HEK293T (cell line): ENCODE measurements around the gene CA5B.

Source experiments
- CTCF ChIA-PET: fragments of 350-600 bp; formaldehyde crosslinking; extraction: SDS; loops from one replicate; lab custom pipeline; 2021; ENCODE audit warnings: antibody characterized with exemption, inconsistent platforms; lab: Yijun Ruan, JAX
- POLR2A ChIA-PET: fragments of 350-600 bp; formaldehyde crosslinking; extraction: SDS; loops from one replicate; lab custom pipeline; 2020; ENCODE audit warnings: antibody characterized with exemption, inconsistent platforms; lab: Yijun Ruan, JAX
- DNase-seq: peaks from one replicate; pipeline ENCODE4 v3.0.0; 2012; ENCODE audit warnings: mixed read lengths; ENCODE audit errors: extremely low spot score
- ARNT ChIP-seq: fragments of 450-650 bp; IDR thresholded peaks from 2 replicates; pipeline ENCODE4 v1.6.1; 2017; ENCODE audit warnings: mild to moderate bottlenecking
- BHLHE40 ChIP-seq: fragments of 450-650 bp; IDR thresholded peaks from 2 replicates; pipeline ENCODE4 v1.6.1; 2016; ENCODE audit warnings: mild to moderate bottlenecking, moderate library complexity, borderline replicate concordance
- CTBP1 ChIP-seq: fragments of 450-650 bp; IDR thresholded peaks from 2 replicates; pipeline ENCODE4 v1.6.1; 2016; ENCODE audit warnings: borderline replicate concordance
- ELF4 ChIP-seq: fragments of 450-650 bp; IDR thresholded peaks from 2 replicates; pipeline ENCODE4 v1.6.1; 2017; ENCODE audit warnings: antibody characterized with exemption
- FOXA1 ChIP-seq: fragments of 450-650 bp; IDR thresholded peaks from 2 replicates; pipeline ENCODE4 v1.6.1; 2016; ENCODE audit warnings: mild to moderate bottlenecking
- FOXK2 ChIP-seq: fragments of 450-650 bp; IDR thresholded peaks from 2 replicates; pipeline ENCODE4 v1.6.1; 2016; ENCODE audit warnings: mild to moderate bottlenecking
- FOXM1 ChIP-seq: fragments of 450-650 bp; IDR thresholded peaks from 2 replicates; pipeline ENCODE4 v1.6.1; 2017; ENCODE audit warnings: mild to moderate bottlenecking, borderline replicate concordance
- HDGF ChIP-seq: fragments of 450-650 bp; IDR thresholded peaks from 2 replicates; pipeline ENCODE4 v1.6.1; 2017; ENCODE audit warnings: antibody characterized with exemption, borderline replicate concordance
- L3MBTL2 ChIP-seq: fragments of 450-650 bp; conservative IDR thresholded peaks from 2 replicates; pipeline ENCODE4 v1.6.1; 2016; ENCODE audit warnings: mild to moderate bottlenecking
- LEF1 ChIP-seq: fragments of 450-650 bp; IDR thresholded peaks from 2 replicates; pipeline ENCODE4 v1.6.1; 2017; ENCODE audit warnings: mild to moderate bottlenecking, borderline replicate concordance
- NFRKB ChIP-seq: fragments of 450-650 bp; IDR thresholded peaks from 2 replicates; pipeline ENCODE4 v1.6.1; 2016; ENCODE audit warnings: mild to moderate bottlenecking, moderate library complexity
- SP1 ChIP-seq: fragments of 450-650 bp; IDR thresholded peaks from 2 replicates; pipeline ENCODE4 v1.6.1; 2017
- SUZ12 ChIP-seq: fragments of 450-650 bp; IDR thresholded peaks from 2 replicates; pipeline ENCODE4 v1.6.1; 2016; ENCODE audit warnings: mild to moderate bottlenecking
- TARDBP ChIP-seq: fragments of 450-650 bp; IDR thresholded peaks from 2 replicates; pipeline ENCODE4 v1.6.1; 2016
- ZNF384 ChIP-seq: fragments of 450-650 bp; IDR thresholded peaks from 2 replicates; pipeline ENCODE4 v1.6.1; 2016
- TF ChIP-seq, protein P1 (sequence below): fragments of 450-650 bp; IDR thresholded peaks from 2 replicates; pipeline ENCODE4 v1.6.1; 2016

CA5B gene

DNA sequence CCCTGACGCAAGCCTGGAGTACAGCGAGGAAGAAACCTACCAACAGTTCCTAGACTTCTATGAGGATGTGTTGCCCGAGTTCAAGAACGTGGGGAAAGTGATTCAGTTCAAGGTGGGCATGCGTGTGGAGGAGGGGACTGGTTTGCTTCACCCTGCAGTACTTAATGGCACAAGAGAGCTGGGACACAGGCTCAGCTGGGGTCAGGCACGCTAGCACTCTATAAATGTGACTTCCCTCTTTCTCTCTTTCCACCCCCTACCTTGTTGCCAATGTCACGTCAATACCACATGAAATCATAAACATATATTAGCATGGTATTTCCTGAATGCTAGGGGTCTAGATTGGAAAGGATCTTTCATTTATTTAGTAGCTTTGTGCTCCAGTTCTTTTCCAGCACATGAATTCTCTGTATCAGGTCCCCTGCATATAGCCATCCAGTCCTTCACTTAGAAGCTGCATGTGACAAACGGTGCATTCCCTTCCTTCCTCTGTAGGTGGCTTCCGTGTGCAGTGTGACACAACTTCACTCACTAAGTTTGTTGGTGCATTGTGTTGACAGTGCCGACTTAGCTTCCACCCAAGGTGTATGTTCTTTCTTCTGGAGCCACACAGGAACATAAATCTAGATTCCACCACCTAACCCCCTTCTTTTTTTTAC, 77.8 kb downstream of the CA5B start:
- DNase-seq, result peak; percentile 46
- TF ChIP-seq ZNF384, result no peak
- TF ChIP-seq BHLHE40, result no peak
- no peak for TF ChIP-seq ARNT
- TF ChIP-seq SUZ12, result no peak
- TF ChIP-seq FOXM1, result no peak
- TF ChIP-seq, protein P1, sequence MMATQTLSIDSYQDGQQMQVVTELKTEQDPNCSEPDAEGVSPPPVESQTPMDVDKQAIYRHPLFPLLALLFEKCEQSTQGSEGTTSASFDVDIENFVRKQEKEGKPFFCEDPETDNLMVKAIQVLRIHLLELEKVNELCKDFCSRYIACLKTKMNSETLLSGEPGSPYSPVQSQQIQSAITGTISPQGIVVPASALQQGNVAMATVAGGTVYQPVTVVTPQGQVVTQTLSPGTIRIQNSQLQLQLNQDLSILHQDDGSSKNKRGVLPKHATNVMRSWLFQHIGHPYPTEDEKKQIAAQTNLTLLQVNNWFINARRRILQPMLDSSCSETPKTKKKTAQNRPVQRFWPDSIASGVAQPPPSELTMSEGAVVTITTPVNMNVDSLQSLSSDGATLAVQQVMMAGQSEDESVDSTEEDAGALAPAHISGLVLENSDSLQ, result no peak
- TF ChIP-seq FOXA1, result no peak
- ChIA-PET POLR2A (no interaction called here), CTCF (interaction anchor here (0.8 to 1.4 kb wide), 2 partner anchors 11 to 14 kb away, joined by 3 read pairs; no protein-coding TSS in a partner anchor)

DNA sequence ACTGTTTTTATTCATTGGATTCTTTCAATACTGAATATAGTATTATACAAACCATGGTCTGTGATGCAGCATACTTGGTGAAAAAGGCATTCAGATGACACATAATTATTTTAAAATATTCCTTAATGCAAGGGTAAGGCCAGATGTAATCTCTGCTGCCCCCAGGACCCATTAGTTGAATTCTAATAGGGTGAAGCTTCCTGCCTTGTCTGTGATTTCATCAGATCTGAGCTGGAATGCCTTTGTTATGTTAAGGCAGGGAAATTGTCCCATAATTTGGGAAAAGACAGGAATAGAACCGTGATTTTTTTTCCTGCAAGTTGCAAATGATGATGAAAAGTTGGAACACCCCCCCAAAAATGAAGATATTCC, 78.4 kb downstream of the CA5B start:
- ChIA-PET POLR2A (no interaction called here), CTCF (interaction anchor here (0.8 to 1.4 kb wide), 2 partner anchors 11 to 13 kb away, joined by 3 read pairs; no protein-coding TSS in a partner anchor)
- DNase-seq, result no peak
- TF ChIP-seq HDGF, result no peak
- no peak for TF ChIP-seq BHLHE40
- TF ChIP-seq L3MBTL2, result no peak
- no peak for TF ChIP-seq FOXK2
- TF ChIP-seq TARDBP, result no peak

GRCh38 chrX:15816886-15817285, 78.8 kb downstream of the CA5B start:
- no peak for DNase-seq
- CTCF ChIA-PET, result no interaction called here
- POLR2A ChIA-PET, result no interaction called here
- TF ChIP-seq BHLHE40 (no peak), TARDBP (no peak), CTBP1 (no peak), ELF4 (no peak), L3MBTL2 (no peak), FOXM1 (no peak), NFRKB (no peak), ZNF384 (no peak), FOXK2 (no peak), LEF1 (no peak), ARNT (no peak), SP1 (no peak), SUZ12 (no peak), HDGF (no peak), FOXA1 (no peak)
- TF ChIP-seq, protein P1, result no peak

DNA sequence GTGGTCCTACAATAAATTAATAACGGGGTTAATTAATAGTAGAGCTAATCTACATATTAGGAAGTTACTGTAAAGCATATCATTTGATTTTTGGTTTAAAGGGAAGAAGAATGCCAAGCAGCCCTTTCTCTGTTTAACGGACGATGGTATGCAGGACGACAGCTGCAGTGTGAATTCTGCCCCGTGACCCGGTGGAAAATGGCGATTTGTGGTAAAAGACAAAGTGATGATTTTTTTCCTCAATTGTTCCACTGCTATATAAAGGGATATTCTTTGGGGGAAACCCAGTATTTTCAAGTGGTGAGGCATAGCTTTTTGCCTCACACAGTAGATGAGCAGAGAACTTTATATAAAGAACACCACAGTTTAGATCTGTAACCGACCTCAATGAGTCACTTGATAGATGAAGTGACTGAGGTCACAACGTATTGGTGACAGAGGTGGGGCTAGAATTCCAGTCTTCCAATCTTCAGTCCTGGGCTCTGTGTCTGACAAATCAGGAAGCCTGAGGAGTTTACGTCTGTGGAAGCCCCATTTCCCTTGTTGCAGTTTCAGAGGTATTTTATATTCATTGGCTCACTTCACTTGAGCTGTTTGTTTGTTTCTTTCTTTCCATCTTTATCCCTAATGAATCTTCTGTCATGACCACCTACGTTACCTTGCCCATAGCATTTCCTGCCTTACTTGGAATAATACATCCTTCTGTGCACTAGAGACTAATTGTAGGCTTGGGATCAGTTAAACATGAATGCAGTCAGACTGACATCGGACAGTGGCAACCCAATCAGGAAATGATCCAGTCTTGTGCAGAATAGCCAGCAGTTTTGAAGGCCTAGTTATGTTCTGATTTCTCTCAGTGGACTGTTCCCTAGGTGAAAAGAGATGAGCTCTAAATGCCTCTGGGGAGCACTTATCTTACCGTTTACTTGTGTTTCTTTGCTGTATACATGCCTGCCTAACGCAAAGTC, 82.3 kb downstream of the CA5B start:
- POLR2A ChIA-PET, result no interaction called here
- DNase-seq, result no peak
- no peak for TF ChIP-seq ARNT
- TF ChIP-seq FOXK2, result no peak
- no peak for TF ChIP-seq FOXA1
- no peak for TF ChIP-seq NFRKB
- TF ChIP-seq SUZ12, result no peak
- no peak for TF ChIP-seq ZNF384
- no peak for TF ChIP-seq LEF1
- TF ChIP-seq L3MBTL2, result no peak
- TF ChIP-seq TARDBP, result no peak
- no peak for TF ChIP-seq SP1
- no peak for TF ChIP-seq ELF4
- no peak for TF ChIP-seq BHLHE40
- no peak for TF ChIP-seq CTBP1
- TF ChIP-seq, protein P1, result no peak
- TF ChIP-seq HDGF, result no peak
- TF ChIP-seq FOXM1, result no peak
- CTCF ChIA-PET, result no interaction called here

GRCh38 chrX:15822922-15823321, 84.9 kb downstream of the CA5B start:
- DNase-seq, result no peak
- TF ChIP-seq LEF1, result no peak
- no peak for TF ChIP-seq FOXA1
- no peak for TF ChIP-seq SUZ12
- no peak for TF ChIP-seq SP1
- TF ChIP-seq L3MBTL2, result no peak
- no peak for TF ChIP-seq TARDBP
- no peak for TF ChIP-seq FOXK2
- no peak for TF ChIP-seq FOXM1
- no peak for TF ChIP-seq BHLHE40
- no peak for TF ChIP-seq ELF4
- no peak for TF ChIP-seq ARNT
- no peak for TF ChIP-seq NFRKB
- no peak for TF ChIP-seq HDGF
- TF ChIP-seq ZNF384, result no peak
- TF ChIP-seq, protein P1, result no peak
- no peak for TF ChIP-seq CTBP1
- ChIA-PET POLR2A (no interaction called here), CTCF (no interaction called here)
